HUES48 (cell line): ENCODE measurements around the gene XPO5.

ENCODE experiments used
- H3K27ac ChIP-seq: one replicate; pipeline ENCODE4 v1.7.0; 2013; ENCODE audit warnings: low read depth, low read length, inconsistent platforms
- H3K27me3 ChIP-seq: 2 replicates; pipeline ENCODE4 v1.6.1; 2013; ENCODE audit warnings: mild to moderate bottlenecking, low read length; ENCODE audit not compliant: control insufficient read depth, insufficient read depth
- H3K36me3 ChIP-seq: 2 replicates; pipeline ENCODE4 v1.6.1; 2013; ENCODE audit warnings: low read length; ENCODE audit not compliant: control insufficient read depth, insufficient read depth
- H3K4me1 ChIP-seq: 2 replicates; pipeline ENCODE4 v1.6.1; 2013; ENCODE audit warnings: mild to moderate bottlenecking, low read length; ENCODE audit not compliant: control insufficient read depth, insufficient read depth
- H3K4me3 ChIP-seq: 2 replicates; pipeline ENCODE4 v1.5.1; 2013; ENCODE audit warnings: mild to moderate bottlenecking, low read depth, low read length
- H3K9ac ChIP-seq: 2 replicates; pipeline ENCODE4 v1.6.1; 2013; ENCODE audit warnings: mild to moderate bottlenecking, low read depth, low read length, moderate library complexity
- H3K9me3 ChIP-seq: 2 replicates; pipeline ENCODE4 v1.6.1; 2013; ENCODE audit warnings: low read length; ENCODE audit not compliant: control insufficient read depth, insufficient read depth

Gene XPO5

DNA sequence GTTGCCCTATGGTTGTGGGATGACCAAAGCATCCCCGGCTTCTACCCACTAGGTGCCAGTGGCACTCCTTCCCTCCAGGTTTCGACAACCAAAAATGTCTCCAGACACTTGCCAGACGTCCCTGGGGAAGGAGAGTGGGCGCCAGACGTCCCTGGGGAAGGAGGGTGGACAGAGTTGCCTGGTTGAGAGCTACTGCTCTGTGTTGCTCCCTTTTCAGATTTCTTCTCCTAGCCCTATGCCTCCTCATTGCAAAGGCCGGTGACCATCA, 78.8 kb downstream of the XPO5 start:
- H3K4me1 ChIP-seq: peaks cover 24% of the 10 kb centered on the region
- peaks cover 47% of the 10 kb centered on the region for H3K36me3 ChIP-seq
- no peak overlapping the region for H3K9ac ChIP-seq

DNA sequence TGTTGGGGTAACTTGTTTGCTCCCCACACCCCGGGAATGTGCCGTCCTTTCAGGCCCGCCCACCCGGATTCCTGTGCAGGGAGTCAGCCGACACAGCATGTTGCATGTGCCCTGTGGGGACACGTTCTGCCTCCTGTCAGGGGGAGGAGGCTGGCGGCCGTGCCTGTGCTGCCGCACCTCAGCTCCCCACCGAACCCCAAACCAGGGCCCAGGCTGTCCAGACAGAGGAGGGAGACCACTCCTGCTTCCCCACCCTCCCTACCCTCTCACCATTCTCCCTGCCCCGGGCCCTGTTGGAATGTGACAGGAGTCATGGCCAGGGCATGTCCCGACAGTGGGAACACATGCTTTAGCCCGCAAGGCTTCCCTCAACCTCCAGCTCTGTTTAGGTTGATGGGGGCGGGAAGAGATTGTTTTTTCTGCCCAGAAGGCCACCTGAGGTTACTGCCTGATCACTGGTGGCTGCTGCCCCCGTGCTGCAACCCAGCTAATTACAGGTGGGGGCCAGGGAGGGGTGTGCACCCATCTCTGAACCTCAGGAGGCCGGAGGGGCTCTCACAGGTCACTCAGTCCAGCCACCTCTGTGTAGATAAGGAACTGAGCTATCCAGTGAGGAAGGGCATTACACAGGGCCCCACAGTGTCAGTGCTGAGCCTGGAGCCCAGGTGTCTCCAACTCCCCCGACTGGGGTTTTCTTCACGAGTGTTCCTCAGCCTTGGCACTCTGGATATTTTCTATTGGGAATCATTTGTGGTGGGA, 79.3 kb downstream of the XPO5 start:
- Histone ChIP-seq H3K27me3 (no peaks in the 10 kb centered on the region), H3K9me3 (no peaks in the 10 kb centered on the region), H3K27ac (peak overlapping the region; percentile 66), H3K4me3 (no peak overlapping the region), H3K4me1 (peaks cover 24% of the 10 kb centered on the region), H3K9ac (no peak overlapping the region), H3K36me3 (peaks cover 42% of the 10 kb centered on the region)

More for the DNA sequence above, 78.8 kb downstream of the XPO5 start:
- Histone ChIP-seq H3K4me3 (no peak overlapping the region), H3K9me3 (no peaks in the 10 kb centered on the region), H3K27ac (no peak overlapping the region), H3K27me3 (no peaks in the 10 kb centered on the region)

DNA sequence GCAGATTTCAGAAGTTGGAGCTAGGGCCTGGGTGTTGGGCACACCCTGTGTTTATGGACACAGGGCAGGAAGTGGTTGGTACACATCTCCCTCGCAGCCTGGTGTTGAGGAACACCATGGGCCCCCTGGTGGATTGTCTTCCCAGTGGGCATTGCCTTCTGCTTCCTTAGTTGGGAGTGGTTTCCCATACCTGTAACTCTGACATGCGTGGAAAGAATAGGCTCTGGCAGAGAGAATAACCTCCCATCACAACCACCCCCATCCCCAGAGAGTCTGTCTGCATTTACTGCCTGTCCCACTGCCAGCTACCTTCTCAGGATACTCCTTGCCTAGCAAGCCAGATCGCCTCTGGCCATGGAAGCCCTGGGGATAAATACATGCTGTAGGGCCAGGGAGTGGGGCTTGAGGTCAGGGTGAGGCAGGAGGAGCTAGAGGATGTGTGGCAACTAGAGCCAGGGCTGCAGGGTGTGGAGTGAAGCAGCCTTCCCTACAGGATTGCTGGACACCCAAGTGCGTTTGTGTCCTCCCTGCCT, 80.4 kb downstream of the XPO5 start:
- Histone ChIP-seq H3K4me1 (peaks cover 24% of the 10 kb centered on the region), H3K9ac (no peak overlapping the region), H3K9me3 (no peaks in the 10 kb centered on the region), H3K4me3 (no peak overlapping the region), H3K27me3 (no peaks in the 10 kb centered on the region), H3K36me3 (peaks cover 31% of the 10 kb centered on the region), H3K27ac (peak overlapping the region; percentile 66)

DNA sequence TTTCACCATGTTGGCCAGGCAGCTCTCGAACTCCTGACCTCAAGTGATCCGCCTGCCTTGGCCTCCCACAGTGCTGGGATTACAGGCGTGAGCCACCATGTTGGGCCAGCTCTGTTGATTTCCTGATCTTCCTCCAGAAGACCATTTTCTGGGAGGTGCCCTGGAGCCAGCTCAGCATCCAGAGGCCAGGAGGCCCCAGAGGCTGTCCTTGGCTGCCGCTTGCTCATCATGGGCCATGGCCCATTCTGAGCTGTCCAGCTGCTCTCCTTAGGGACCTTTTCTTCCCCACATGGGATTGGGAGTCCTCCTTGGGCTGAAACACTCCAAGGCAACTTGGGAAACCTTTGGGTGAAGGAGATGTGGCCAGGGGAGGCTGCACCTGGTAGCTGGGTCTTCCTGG, 81.1 kb downstream of the XPO5 start:
- Histone ChIP-seq H3K36me3 (peaks cover 26% of the 10 kb centered on the region), H3K4me3 (no peak overlapping the region), H3K27ac (no peak overlapping the region), H3K9ac (no peak overlapping the region), H3K27me3 (no peaks in the 10 kb centered on the region), H3K9me3 (no peaks in the 10 kb centered on the region), H3K4me1 (peaks cover 24% of the 10 kb centered on the region)

DNA sequence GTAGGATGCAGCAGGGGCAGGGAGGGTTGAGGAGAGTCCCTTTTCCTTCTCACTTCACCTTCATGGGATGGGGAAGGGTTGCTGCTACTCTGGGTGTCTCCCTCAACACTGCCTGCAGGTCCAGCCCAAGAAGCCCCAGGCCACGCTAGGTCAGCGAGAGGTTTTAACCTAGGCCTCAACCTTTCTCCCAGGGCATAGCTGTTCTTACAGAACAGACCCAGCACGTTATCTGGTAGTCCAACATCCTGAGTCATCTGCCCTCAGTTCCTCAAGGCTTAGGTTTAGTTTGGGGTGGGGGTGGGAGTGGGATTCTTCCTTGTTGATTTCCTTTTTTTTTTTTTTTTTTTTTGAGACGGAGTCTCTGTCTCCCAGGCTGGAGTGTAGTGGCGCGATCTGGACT, 81.5 kb downstream of the XPO5 start:
- H3K27me3 ChIP-seq: no peaks in the 10 kb centered on the region
- H3K36me3 ChIP-seq: peaks cover 26% of the 10 kb centered on the region
- no peaks in the 10 kb centered on the region for H3K9me3 ChIP-seq
- no peak overlapping the region for H3K9ac ChIP-seq
- H3K27ac ChIP-seq: no peak overlapping the region
- no peak overlapping the region for H3K4me3 ChIP-seq
- H3K4me1 ChIP-seq: peaks cover 24% of the 10 kb centered on the region

DNA sequence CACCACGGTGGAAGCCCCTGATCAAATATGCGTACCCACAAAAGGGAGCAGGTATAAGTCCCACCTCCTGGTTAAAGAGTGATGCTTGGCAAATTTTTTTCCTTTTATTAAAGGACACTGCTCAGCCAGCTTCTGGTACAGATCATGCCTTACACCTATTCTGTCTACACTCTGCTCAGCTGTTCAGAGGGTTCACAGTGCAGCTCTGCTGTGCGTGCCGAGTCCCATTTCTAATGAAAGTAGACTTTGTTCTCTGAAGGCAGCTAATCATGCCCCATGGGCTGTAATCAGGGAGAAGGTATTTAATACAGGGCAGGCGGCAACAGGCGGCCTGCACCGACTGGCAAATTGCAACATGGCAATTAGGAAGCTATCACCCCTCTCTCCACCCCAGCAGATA, 82.0 kb downstream of the XPO5 start:
- Histone ChIP-seq H3K27ac (no peak overlapping the region), H3K4me1 (peaks cover 24% of the 10 kb centered on the region), H3K27me3 (no peaks in the 10 kb centered on the region), H3K9ac (no peak overlapping the region), H3K9me3 (no peaks in the 10 kb centered on the region), H3K36me3 (peaks cover 24% of the 10 kb centered on the region), H3K4me3 (no peak overlapping the region)

DNA sequence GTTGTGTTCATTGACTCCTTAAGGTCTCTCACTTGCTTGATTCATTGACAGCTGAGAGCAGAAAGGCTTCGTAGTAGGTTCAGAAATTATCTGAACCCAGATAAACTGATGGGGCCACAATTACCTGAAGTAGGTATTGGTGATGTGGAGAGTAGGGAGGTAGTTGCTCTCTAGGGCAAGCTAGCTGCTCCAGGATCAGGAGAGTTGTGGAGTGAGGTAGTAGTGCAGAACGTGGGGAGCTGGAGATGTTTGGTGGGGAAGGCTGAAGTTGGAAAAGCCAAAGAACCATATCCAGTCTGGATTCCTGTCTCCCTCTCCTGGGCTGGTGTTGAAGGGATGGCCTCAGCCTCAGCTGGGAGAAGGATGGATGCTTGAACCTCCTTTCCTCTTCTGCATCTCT, 82.6 kb downstream of the XPO5 start:
- Histone ChIP-seq H3K4me3 (no peak overlapping the region), H3K27me3 (no peaks in the 10 kb centered on the region), H3K36me3 (peaks cover 18% of the 10 kb centered on the region; the same call in 1 of the 2 replicates), H3K9ac (no peak overlapping the region), H3K9me3 (no peaks in the 10 kb centered on the region), H3K4me1 (peaks cover 24% of the 10 kb centered on the region), H3K27ac (no peak overlapping the region)

DNA sequence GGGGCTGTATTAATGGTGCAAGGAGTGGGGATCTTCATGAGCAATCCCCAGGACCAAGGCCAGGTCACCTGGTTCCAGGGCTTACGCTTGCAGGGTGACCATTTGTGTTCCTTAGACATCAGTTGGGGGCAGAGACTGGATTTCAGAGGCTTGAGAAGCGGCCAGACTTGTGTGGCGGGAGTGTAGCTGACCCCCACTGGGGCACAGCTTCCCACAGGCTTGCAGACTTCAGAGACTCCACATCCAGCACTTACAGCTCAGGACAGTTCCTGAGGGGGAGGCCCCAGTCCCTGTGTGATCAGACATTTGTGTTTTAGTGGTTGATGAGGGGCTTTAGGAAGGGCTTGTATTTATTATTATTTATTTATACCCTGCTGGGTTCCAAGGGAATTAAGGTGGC, 83.2 kb downstream of the XPO5 start:
- Histone ChIP-seq H3K9ac (no peak overlapping the region), H3K36me3 (peaks cover 13% of the 10 kb centered on the region; the same call in 1 of the 2 replicates), H3K9me3 (no peaks in the 10 kb centered on the region), H3K27ac (peak overlapping the region; percentile 23), H3K4me1 (peaks cover 24% of the 10 kb centered on the region), H3K4me3 (no peak overlapping the region), H3K27me3 (no peaks in the 10 kb centered on the region)

DNA sequence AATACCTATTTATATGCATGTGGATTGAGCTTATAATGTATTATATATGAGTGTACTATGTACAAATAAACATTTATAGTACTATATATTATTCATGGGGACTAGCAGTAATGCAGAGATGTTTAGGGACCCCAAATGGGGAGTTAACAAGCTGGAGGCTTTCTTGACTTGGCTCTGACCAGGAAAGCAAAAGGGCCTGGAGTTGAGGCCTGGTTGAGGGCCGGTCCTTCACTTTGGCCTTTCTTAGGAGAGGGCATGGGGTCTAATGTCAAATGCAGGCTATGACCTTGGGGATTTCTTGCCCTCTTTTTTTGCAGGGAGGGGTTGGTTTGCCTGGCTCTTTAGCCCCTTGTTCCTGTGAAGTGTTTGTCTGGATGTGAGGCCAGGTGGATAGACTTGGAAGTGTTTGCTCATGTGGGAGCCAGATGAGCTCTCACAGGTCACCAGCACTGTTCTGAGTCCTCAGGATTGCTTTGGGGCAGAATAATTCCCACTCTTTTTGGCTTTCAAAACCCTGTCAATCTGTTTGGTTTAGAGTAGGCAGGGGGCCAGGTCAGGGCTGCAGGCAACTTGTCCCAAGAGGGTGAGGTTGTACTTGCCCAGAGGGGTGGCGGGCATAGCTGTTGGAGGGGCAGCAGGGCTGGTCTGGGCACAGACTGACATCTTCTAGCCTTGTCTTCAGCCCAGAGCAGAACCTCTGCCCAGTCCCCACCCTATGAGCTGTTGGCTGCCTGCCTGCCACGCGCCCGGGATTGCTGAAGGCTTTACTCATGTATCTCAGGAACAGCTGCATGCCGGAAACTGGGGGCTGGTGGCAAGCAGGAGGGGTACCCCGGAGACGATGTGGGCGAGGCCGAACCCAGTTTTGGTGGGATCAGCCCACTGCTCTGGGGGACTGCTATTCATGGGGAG, 83.8 kb downstream of the XPO5 start:
- peaks cover 13% of the 10 kb centered on the region; the same call in 1 of the 2 replicates for H3K36me3 ChIP-seq
- H3K4me1 ChIP-seq: peaks cover 24% of the 10 kb centered on the region
- no peaks in the 10 kb centered on the region for H3K27me3 ChIP-seq
- H3K9me3 ChIP-seq: no peaks in the 10 kb centered on the region
- H3K9ac ChIP-seq: no peak overlapping the region
- no peak overlapping the region for H3K4me3 ChIP-seq
- peak overlapping the region; percentile 23 for H3K27ac ChIP-seq

DNA sequence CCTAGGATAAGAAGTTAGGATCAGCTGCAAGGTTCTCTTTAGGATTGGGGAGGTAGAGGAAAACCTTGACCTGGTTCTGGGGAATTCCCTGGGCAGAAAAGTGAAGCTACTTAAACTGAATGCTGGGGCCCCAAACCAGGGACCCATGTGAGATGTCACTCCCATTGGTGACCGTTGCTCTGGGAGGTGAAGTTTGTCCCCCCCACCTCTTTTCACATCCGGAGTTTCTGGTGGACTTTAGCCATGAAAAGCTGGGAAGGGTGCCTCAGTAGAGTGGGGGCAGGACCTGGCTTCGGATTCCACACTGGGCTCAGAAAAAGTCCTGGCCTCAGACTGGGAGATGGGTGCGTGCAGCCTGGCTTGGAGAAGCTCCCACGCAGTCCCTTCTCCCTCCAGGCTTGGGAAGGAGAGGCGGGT, 85.3 kb downstream of the XPO5 start:
- Histone ChIP-seq H3K4me1 (peaks cover 16% of the 10 kb centered on the region), H3K27ac (no peak overlapping the region), H3K9me3 (no peaks in the 10 kb centered on the region), H3K36me3 (peaks cover 17% of the 10 kb centered on the region; the same call in 1 of the 2 replicates), H3K9ac (no peak overlapping the region), H3K27me3 (no peaks in the 10 kb centered on the region), H3K4me3 (no peak overlapping the region)
